GM20431 (cell line): ENCODE results near the gene SACS.
"Not testable (repeated sequence)": the region's sequence is repeated elsewhere in the genome, so short reads cannot be mapped to it uniquely, and the experiment has no call there.

ENCODE experiments used
- in situ Hi-C: fragments of 300-500 bp; cut with MseI, MboI; formaldehyde crosslinking; loops from one replicate; pipeline ENCODE4 v1.15.0; 2020; ENCODE audit warnings: low sequenced_read_pairs; ENCODE audit not compliant: unreplicated experiment

SACS gene

GRCh38 chr13:23460309-23460708 lies 26.8 kb upstream of the SACS start:
- in situ Hi-C loops: loop anchor here (10.0 kb wide), 1 partner anchor 404 kb away; no protein-coding TSS in a partner anchor

DNA sequence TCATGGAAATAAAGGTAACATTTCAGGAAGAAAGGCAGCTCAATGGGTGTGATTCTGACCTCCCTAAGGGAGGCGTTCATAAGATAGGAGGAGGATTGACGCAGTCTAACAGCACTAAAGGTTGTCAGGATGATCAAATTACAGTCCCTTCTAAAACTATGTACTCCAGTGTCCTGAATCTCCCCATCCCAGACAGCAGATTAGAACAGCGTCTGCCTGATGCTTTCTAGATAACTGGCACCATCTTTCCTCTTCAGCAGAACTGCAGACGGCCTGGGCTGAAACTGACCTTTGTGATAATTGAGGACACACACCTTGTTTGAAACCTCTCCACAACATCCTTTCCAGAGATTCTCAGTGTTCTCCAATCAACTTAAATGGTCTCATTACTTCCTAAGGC lies 25.5 kb upstream of the SACS start:
- in situ Hi-C loops: no loop called here

DNA sequence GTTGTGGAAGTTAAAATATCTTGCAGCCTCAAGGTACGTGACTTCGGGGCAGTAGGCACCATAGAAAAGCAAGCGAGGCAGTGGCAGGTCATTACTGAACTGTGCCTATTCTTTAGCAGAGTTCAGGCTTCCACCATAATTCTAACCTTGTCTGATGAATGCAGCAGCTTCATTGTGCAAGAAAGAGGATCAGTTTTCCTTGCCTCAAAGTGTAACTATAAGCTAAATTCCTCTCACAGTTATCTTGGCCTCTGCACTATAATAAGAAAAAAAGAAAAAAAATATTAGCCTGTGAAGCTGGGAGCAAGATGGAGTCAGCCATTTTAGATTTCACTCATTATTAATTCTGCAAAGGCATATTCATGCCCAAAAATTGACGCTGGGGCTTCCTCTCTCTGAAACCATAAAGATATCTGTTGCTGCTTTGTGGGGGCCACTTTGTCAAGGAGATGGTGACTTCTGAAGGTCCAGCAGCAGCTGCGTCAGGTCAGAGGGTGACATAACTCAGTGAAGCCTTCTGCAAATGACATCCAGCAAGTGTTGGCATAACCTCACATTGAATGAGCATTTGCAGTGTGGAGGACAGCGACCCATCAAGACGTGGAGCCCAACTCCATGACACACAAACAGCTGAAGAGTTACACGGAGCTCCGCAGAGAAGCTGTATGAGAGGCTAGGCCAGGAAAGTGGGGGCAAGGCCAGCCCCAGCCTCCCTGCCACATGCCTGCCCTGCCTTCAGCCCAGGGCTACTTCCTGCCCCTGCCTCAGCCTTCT lies 23.1 kb upstream of the SACS start:
- in situ Hi-C loops: no loop called here

- in situ Hi-C loops: no loop called here
Measured at GRCh38 chr13:23455401-23456185, 22.1 kb upstream of the SACS start.

DNA sequence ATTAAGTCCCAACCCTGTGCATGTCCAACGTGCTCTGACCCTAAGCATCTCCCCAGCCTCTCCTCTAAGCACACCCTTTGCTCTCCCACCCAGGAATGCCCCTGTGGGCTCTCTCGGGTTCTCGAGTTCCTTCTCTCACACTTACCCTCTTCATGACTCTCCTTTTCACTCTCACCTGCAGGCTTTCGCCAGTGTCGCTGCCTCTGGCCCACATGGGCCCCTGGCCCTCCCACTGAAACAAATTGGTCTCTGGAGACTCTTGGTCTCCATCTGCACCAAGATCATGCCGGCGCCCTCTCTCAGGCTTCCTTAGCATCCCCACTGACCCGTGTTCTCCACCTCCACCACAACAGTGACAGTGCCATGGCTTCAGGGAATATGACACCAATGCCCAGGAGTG lies 19.6 kb upstream of the SACS start:
- in situ Hi-C loops: no loop called here

GRCh38 chr13:23450340-23451046 lies 17.0 kb upstream of the SACS start:
- in situ Hi-C loops: no loop called here

DNA sequence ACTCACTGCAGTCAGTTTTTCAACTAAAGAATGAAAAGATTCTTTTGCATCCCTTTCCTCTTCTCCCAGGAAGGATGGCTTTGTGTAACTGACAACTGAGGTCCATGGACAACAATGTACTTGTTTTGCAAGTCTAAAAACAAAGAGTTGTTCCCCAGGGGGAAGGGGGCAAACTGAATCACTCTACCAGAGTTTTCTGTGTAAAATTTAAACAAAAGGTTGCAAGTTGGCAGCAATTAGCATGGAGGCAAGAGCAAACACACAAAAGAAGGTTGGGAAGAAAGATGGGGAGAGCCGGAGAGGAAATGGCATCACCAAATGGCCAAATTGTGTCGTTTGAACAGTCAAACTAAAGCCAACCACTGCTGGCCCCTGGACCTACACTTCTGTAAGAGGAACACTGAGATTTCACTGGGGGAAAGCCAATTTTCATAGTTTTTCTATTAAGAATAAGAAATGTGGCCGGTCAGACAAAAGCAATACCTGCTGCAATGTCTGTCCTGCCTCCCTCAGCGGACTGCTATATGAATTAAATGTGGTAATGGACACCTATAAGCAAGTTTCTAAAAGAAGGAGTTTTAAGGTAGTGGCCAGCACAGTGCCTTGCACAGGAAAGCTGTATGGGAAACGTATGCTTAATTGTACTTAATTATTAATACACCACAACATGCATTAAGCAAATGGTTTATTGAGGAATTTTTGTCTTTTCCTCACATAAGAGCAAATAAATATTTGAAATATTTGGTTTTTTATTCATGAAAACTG lies 16.1 kb upstream of the SACS start:
- in situ Hi-C loops: no loop called here

DNA sequence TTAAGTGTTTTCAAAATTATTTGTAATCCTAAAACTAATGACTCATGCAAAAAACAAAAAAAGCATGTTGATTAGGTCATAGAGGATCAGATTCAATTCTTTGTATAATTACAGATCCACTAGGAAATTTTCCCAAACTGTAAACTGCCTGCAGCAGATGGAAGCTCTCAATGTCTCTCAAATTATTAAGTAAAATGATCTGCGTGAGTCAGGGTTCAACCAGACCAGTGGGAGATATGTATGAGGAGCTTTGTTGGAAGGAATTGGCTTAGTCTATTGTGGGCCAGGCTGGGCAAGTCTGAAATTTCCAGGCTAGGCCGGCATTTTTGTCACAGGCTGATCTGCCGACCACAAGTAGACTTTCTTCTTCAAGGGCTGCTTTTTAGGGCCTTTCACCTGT lies 14.4 kb upstream of the SACS start:
- in situ Hi-C loops: no loop called here

GRCh38 chr13:23445794-23446193 lies 12.3 kb upstream of the SACS start:
- in situ Hi-C loops: no loop called here

DNA sequence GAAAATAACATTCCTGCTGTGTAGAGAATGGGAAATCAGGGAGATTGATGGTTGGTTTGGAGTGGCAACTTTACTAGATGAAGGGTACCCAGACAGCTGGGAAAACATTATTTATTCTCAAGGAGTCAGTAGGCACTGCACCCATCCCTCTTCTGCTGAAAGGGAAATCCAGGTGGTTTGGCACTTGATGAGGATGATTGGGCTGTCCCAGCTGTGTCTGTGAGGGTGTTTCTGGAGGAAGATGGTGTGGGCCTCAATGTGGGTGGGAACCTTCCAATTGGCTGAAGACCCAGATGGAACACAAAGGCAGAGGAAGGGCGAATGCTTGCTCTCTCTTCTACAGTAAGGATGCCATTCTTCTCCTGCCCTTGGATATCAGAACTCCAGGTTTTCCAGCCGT lies 10.4 kb upstream of the SACS start:
- in situ Hi-C loops: no loop called here

DNA sequence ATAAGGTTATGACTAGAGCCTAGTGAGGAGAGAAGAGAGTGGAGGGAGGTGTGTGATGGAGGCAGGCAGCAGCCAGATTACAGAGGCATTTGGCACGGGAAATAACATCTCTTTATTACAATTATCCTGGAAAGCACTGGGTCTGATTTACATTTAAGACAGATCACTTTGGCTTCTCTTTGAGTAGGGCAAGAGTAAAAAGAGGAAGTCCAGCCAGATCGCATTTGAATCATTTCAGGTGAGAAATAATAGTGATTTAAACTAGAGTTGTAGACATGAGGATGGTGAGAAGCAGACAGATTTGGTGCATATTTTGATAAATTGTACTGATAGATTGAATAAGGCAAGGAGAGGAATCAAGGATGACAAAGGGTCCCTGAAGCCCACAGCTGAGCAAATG lies 9.6 kb upstream of the SACS start:
- in situ Hi-C loops: no loop called here

- in situ Hi-C loops: no loop called here
Measured at GRCh38 chr13:23440821-23441618, 7.5 kb upstream of the SACS start.

- in situ Hi-C loops: not testable (repeated sequence)
Measured at GRCh38 chr13:23440324-23440723, 6.8 kb upstream of the SACS start.

- in situ Hi-C loops: no loop called here
Measured at GRCh38 chr13:23437916-23438315, 4.4 kb upstream of the SACS start.

GRCh38 chr13:23436680-23437079 lies 3.2 kb upstream of the SACS start:
- in situ Hi-C loops: no loop called here

- in situ Hi-C loops: no loop called here
Measured at GRCh38 chr13:23434491-23434890, 989 bp upstream of the SACS start.

DNA sequence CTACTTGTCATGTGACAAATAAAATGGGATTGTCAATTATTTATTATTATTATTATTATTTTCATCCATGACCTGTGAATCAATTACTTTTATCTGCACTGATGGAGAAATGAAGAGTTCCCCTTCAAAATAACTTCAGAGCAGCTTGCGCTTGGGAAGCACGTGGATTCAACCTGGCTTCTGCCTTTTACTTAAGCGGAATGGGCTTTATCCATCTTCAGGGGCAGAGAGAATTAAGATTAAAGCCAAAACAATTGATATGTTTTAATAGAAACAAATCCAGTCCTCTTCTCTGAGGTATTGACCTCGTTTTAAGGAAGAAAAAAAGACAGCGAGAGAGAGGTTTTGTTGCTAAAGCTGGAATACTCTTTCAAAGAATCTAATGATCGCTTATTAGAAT lies 876 bp downstream of the SACS start:
- in situ Hi-C loops: no loop called here

DNA sequence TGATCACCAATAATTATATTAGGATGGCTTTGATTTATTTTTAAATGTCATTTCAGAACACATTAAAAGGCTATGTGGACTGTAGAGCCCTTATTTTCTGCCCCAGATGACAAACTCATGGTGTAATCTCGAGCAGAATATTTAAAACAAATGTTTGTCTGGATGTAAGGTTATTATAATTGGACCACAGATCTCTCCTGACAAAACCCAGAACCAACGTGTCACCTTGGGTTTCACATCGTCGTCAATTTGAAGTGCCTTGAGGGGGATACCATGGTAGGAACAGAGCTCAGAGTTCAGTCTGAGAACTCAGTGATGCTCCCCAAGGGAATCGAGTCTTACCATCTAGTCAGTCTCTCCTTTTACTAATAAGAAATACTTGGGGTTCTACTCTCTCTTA lies 2.8 kb downstream of the SACS start:
- in situ Hi-C loops: no loop called here

- in situ Hi-C loops: no loop called here
Measured at GRCh38 chr13:23427881-23428528, 5.5 kb downstream of the SACS start.
